ENCODE results near the gene NLN.
"Not testable (repeated sequence)": the region's sequence is repeated elsewhere in the genome, so short reads cannot be mapped to it uniquely, and the experiment has no call there.

The NLN gene

GRCh38 chr5:65730910-65731309 is 8.9 kb downstream of the NLN start:
- Histone ChIP-seq H3K36me3 (ENCODE audit: control insufficient read depth, insufficient read depth, low read length) (no peaks in the 10 kb centered on the region), H3K4me1 (ENCODE audit: control insufficient read depth, insufficient read depth, low read length) (no peaks in the 10 kb centered on the region), H3K27me3 (ENCODE audit: control insufficient read depth, insufficient read depth, low read length, poor library complexity, severe bottlenecking) (no peaks in the 10 kb centered on the region), H3K27ac (ENCODE audit: insufficient read depth, low read depth, low read length, poor library complexity, severe bottlenecking) (no peak overlapping the region), H3K4me3 (ENCODE audit: insufficient read depth, low read depth, low read length) (no peak overlapping the region), H3K9me3 (ENCODE audit: control insufficient read depth, low read length) (no peaks in the 10 kb centered on the region)
- 85 to 94% methylated on average over 2 of the region's 2 CpGs for WGBS, 2 experiments

DNA sequence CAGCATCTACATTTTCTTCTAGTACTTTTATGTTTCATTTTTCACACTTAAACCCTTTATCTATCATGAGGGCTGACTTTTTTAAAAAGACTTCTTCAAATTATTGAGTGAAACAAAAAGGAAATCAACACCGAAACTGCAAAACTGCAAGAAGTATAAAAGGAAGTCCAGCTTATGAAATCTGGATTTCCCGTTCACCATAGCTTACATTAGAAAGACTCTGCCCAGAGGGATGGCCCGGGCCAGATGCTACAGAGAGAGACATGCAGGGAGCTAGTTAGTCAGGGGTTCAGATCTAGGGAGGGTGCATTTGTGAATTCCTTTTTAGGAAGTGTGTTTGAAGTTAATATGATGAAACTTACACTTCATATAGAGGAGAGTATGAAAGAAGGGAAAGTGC is 10.0 kb downstream of the NLN start:
- not testable (repeated sequence) for H3K36me3 ChIP-seq (ENCODE audit: control insufficient read depth, insufficient read depth, low read length); H3K4me3 ChIP-seq (ENCODE audit: insufficient read depth, low read depth, low read length); H3K9me3 ChIP-seq (ENCODE audit: control insufficient read depth, low read length); H3K4me1 ChIP-seq (ENCODE audit: control insufficient read depth, insufficient read depth, low read length); H3K27ac ChIP-seq (ENCODE audit: insufficient read depth, low read depth, low read length, poor library complexity, severe bottlenecking); H3K27me3 ChIP-seq (ENCODE audit: control insufficient read depth, insufficient read depth, low read length, poor library complexity, severe bottlenecking)
- 99 to 100% methylated on average over 3 of the region's 3 CpGs for WGBS, 2 experiments

DNA sequence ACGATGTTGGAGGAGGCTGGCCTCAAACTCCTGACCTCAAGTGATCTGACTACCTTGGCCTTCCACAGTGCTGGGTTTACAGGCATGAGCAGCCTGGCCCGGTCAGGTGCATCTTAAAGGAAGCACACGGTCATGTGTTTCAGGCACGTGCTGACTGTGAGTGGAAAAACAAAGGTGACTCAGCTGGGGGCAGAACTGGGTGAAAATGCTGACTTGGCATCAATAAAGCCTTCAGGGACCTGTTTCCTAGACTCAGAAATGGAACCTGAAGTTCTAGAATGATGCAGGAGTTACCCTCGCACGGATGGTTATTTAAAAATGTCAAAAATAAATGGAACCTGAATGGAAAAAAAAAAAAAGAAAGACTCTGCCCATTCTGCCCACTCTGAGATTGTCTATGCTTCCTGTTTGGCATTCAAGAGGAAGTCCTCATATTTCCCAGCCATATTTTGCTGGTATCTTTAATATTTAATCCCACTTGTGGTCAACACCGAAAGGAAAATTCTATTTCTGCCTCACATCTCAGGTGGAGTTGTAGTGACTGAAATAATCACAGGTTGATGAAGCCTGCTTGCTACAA is 12.3 kb downstream of the NLN start:
- not testable (repeated sequence) for H3K4me1 ChIP-seq (ENCODE audit: control insufficient read depth, insufficient read depth, low read length); H3K27me3 ChIP-seq (ENCODE audit: control insufficient read depth, insufficient read depth, low read length, poor library complexity, severe bottlenecking); H3K9me3 ChIP-seq (ENCODE audit: control insufficient read depth, low read length); H3K4me3 ChIP-seq (ENCODE audit: insufficient read depth, low read depth, low read length); H3K27ac ChIP-seq (ENCODE audit: insufficient read depth, low read depth, low read length, poor library complexity, severe bottlenecking); H3K36me3 ChIP-seq (ENCODE audit: control insufficient read depth, insufficient read depth, low read length)
- 77 to 81% methylated on average over 6 to 7 of the region's 7 CpGs for WGBS, 2 experiments

DNA sequence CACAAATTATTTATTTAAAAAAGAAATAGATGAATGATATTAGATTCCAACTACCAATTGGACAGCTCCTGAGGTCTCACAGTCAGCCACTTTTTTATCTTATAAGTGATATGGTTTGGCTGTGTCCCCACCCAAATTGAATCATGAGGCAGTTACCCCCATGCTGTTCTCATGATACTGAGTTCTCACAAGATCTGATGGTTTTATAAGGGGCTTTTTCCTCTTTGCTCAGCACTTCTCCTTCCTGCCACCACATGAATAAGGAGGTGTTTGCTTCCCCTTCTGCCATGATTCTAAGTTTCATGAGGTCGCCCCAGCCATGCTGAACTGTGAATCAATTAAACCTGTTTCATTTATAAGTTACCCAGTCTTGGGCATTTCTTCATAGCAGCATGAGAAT is 12.9 kb downstream of the NLN start:
- no peaks in the 10 kb centered on the region for H3K36me3 ChIP-seq (ENCODE audit: control insufficient read depth, insufficient read depth, low read length)
- 80 to 90% methylated on average over 1 of the region's 1 CpG for WGBS, 2 experiments
- no peaks in the 10 kb centered on the region for H3K9me3 ChIP-seq (ENCODE audit: control insufficient read depth, low read length)
- no peaks in the 10 kb centered on the region for H3K4me1 ChIP-seq (ENCODE audit: control insufficient read depth, insufficient read depth, low read length)
- no peaks in the 10 kb centered on the region for H3K27me3 ChIP-seq (ENCODE audit: control insufficient read depth, insufficient read depth, low read length, poor library complexity, severe bottlenecking)
- no peak overlapping the region for H3K4me3 ChIP-seq (ENCODE audit: insufficient read depth, low read depth, low read length)
- H3K27ac ChIP-seq (ENCODE audit: insufficient read depth, low read depth, low read length, poor library complexity, severe bottlenecking): no peak overlapping the region

DNA sequence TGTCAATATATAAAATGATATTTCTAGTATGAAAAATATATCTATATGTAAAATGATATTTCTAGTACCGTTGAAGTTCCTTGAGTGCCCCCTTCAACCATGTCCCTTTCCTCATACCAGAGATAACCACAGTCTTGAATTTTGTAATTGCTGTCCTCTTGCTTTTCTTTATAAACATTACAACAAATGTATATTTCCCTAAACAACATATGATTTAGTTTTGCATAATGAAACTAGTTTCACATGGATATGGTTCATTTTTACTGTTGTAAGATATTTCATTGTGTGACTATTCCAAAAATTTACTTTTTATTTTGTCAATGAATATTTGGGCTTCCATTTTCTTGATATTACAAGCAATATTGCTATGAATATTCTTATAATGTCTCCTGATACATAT is 14.0 kb downstream of the NLN start:
- H3K9me3 ChIP-seq (ENCODE audit: control insufficient read depth, low read length): no peaks in the 10 kb centered on the region
- H3K27me3 ChIP-seq (ENCODE audit: control insufficient read depth, insufficient read depth, low read length, poor library complexity, severe bottlenecking): no peaks in the 10 kb centered on the region
- no peak overlapping the region for H3K4me3 ChIP-seq (ENCODE audit: insufficient read depth, low read depth, low read length)
- H3K36me3 ChIP-seq (ENCODE audit: control insufficient read depth, insufficient read depth, low read length): no peaks in the 10 kb centered on the region
- no peak overlapping the region for H3K27ac ChIP-seq (ENCODE audit: insufficient read depth, low read depth, low read length, poor library complexity, severe bottlenecking)
- H3K4me1 ChIP-seq (ENCODE audit: control insufficient read depth, insufficient read depth, low read length): no peaks in the 10 kb centered on the region
- 86% methylated on average over 1 of the region's 1 CpG; no CpG with 5 or more reads in 1 of the 2 experiments for WGBS, 2 experiments

DNA sequence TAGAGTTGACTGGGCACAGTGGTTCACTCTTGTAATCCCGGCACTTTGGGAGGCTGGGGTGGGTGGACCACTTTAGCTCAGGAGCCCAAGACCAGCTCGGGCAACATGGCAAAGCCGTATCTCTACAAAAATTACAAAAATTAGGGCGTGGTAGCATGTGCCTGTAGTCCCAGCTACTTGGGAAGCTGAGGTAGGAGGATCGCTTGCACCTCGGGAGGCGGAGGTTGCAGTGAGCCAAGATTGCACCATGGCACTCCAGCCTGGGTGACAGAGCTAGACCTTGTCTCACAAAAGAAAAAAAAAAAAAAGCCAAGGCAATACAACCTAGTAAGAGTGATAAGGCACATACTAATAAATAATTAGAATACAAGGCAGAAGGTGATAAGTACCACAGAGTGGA is 15.8 kb downstream of the NLN start:
- no peaks in the 10 kb centered on the region for H3K27me3 ChIP-seq (ENCODE audit: control insufficient read depth, insufficient read depth, low read length, poor library complexity, severe bottlenecking)
- no peak overlapping the region for H3K4me3 ChIP-seq (ENCODE audit: insufficient read depth, low read depth, low read length)
- H3K27ac ChIP-seq (ENCODE audit: insufficient read depth, low read depth, low read length, poor library complexity, severe bottlenecking): no peak overlapping the region
- no peaks in the 10 kb centered on the region for H3K4me1 ChIP-seq (ENCODE audit: control insufficient read depth, insufficient read depth, low read length)
- 91 to 93% methylated on average over 7 of the region's 7 CpGs for WGBS, 2 experiments
- no peaks in the 10 kb centered on the region for H3K36me3 ChIP-seq (ENCODE audit: control insufficient read depth, insufficient read depth, low read length)
- H3K9me3 ChIP-seq (ENCODE audit: control insufficient read depth, low read length): no peaks in the 10 kb centered on the region

DNA sequence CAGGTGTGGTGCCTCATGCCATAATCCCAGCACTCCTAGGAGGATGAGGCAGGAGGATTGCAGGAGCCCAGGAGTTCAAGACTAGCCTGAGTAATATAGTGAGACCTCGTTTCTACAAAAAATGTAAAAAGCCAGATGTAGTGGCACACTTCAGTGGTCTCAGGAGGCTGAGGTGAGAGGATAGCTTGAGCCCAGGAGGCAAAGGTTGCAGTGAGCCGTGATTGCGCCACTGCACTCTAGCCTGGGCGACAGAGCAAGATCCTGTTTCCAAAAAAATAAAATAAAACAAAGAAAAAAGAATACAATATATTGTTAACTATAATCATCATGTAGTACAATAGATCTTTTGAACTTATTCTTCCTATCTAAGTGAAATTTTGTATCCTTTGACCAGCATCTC is 16.3 kb downstream of the NLN start:
- Histone ChIP-seq H3K4me3 (ENCODE audit: insufficient read depth, low read depth, low read length) (no peak overlapping the region), H3K36me3 (ENCODE audit: control insufficient read depth, insufficient read depth, low read length) (no peaks in the 10 kb centered on the region), H3K9me3 (ENCODE audit: control insufficient read depth, low read length) (no peaks in the 10 kb centered on the region), H3K4me1 (ENCODE audit: control insufficient read depth, insufficient read depth, low read length) (no peaks in the 10 kb centered on the region), H3K27ac (ENCODE audit: insufficient read depth, low read depth, low read length, poor library complexity, severe bottlenecking) (no peak overlapping the region), H3K27me3 (ENCODE audit: control insufficient read depth, insufficient read depth, low read length, poor library complexity, severe bottlenecking) (no peaks in the 10 kb centered on the region)
- 91 to 95% methylated on average over 2 to 4 of the region's 4 CpGs for WGBS, 2 experiments

DNA sequence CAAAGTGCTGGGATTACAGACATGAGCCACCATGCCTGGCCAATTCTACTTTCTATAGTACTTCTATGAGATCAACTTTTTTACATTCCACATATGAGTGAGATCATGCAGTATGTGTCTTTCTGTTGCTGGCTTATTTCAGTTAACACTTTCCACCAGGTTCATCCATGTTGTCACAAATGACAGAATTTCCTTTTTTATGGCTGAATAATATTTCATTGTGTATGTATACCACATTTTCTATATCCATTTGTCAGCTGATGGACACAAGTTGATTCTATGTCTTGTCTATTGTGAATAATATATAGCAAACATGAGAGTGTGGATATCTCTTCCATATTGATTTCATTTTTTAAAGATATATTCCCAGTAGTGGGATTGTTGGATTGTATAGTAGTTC is 17.2 kb downstream of the NLN start:
- no peaks in the 10 kb centered on the region for H3K36me3 ChIP-seq (ENCODE audit: control insufficient read depth, insufficient read depth, low read length)
- no peaks in the 10 kb centered on the region for H3K4me1 ChIP-seq (ENCODE audit: control insufficient read depth, insufficient read depth, low read length)
- no peak overlapping the region for H3K4me3 ChIP-seq (ENCODE audit: insufficient read depth, low read depth, low read length)
- no peaks in the 10 kb centered on the region for H3K27me3 ChIP-seq (ENCODE audit: control insufficient read depth, insufficient read depth, low read length, poor library complexity, severe bottlenecking)
- H3K27ac ChIP-seq (ENCODE audit: insufficient read depth, low read depth, low read length, poor library complexity, severe bottlenecking): no peak overlapping the region
- no peaks in the 10 kb centered on the region for H3K9me3 ChIP-seq (ENCODE audit: control insufficient read depth, low read length)

DNA sequence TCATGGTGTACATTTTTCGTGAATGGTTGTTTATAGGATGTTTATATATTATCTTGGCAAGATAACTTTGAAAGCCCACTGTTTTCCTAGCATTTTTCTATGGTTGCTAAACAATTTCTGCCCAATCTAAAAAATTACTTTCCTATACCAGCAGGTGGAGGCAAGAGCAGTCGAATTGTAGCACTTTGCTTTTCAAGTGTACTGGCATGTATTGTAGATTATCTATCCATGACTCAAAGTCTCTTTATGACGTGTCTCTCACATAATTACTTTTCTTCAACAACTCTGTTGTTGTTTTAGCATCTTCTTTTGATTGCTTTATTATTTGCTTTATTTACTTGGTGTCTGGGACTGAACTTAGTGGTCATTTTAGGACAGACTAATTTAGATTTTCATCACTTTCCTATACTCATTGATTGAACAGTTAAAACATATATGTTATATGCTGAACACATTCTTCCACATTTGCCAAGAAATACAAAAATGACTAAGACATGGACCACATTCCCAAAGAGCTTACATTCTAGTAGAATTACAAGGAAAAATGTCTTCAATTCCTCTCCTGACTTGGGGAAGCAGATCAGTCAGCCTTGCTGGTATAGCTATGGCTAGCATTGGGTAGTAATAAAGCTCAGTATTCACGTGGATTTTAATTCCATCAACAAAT is 20.7 kb downstream of the NLN start:
- Histone ChIP-seq H3K27me3 (ENCODE audit: control insufficient read depth, insufficient read depth, low read length, poor library complexity, severe bottlenecking) (no peaks in the 10 kb centered on the region), H3K36me3 (ENCODE audit: control insufficient read depth, insufficient read depth, low read length) (no peaks in the 10 kb centered on the region), H3K9me3 (ENCODE audit: control insufficient read depth, low read length) (no peaks in the 10 kb centered on the region), H3K4me3 (ENCODE audit: insufficient read depth, low read depth, low read length) (no peak overlapping the region), H3K4me1 (ENCODE audit: control insufficient read depth, insufficient read depth, low read length) (no peaks in the 10 kb centered on the region), H3K27ac (ENCODE audit: insufficient read depth, low read depth, low read length, poor library complexity, severe bottlenecking) (no peak overlapping the region)
- 67 to 81% methylated on average over 1 to 3 of the region's 4 CpGs for WGBS, 2 experiments

DNA sequence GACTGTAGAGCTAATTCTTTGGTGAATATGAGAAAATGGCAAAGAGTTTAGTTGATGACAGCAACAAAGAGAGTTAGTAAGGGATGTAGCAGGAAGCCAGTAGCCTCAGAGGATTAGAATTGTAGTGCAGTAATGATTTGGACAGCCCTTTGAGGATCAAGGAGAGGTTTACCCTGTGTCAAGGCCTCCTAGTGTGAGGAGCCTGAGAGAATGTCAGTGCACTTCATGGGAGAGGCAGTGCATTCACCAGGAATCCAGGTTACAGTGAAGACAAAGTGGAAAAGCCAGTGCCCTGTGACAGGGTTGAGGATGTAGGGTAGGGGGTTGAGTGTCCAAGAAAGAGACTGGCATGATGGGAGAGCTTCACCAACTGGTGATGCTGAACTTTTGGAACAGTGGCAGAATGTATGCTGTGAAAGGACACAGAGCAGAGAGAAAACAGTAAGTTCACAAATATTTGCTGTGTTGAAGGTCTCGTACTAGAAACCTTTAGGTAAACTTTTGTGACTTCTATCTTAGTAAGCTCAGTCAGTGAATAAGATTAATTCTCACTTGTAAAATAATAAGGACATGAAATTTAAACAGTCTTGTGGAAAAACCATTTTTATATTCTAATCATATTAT is 27.3 kb downstream of the NLN start:
- no peaks in the 10 kb centered on the region for H3K4me1 ChIP-seq (ENCODE audit: control insufficient read depth, insufficient read depth, low read length)
- H3K4me3 ChIP-seq (ENCODE audit: insufficient read depth, low read depth, low read length): no peak overlapping the region
- no peaks in the 10 kb centered on the region for H3K36me3 ChIP-seq (ENCODE audit: control insufficient read depth, insufficient read depth, low read length)
- no peaks in the 10 kb centered on the region for H3K27me3 ChIP-seq (ENCODE audit: control insufficient read depth, insufficient read depth, low read length, poor library complexity, severe bottlenecking)
- WGBS, 2 experiments: 100% methylated on average over 1 of the region's 1 CpG
- no peak overlapping the region for H3K27ac ChIP-seq (ENCODE audit: insufficient read depth, low read depth, low read length, poor library complexity, severe bottlenecking)
- H3K9me3 ChIP-seq (ENCODE audit: control insufficient read depth, low read length): no peaks in the 10 kb centered on the region

All from ectodermal cell (in vitro differentiated cells).